ENCODE measurements around the gene MLH1. TPM values are rescaled to one million over a fixed set of nuclear protein-coding genes. Genes with fewer than 3 reads are reported as not detected.

The MLH1 gene
- total and polyA plus RNA-seq, 2 of the 8 experiments (the other 6 are each of a cell fraction or from before 2014, with no cell fraction given): 36.4 to 47.3 TPM

GRCh38 chr3:36960502-36960901 is 32.8 kb upstream of the MLH1 start (continued):
- no peak for TF ChIP-seq CHD7 (IDR thresholded peaks at IDR 0.05; ENCODE audit: insufficient replicate concordance, low read length)
- TF ChIP-seq POLR2AphosphoS5 (IDR thresholded peaks at IDR 0.05; ENCODE audit: low read depth, low read length): no peak
- no peak for TF ChIP-seq RFX5 (IDR thresholded peaks at IDR 0.05; ENCODE audit: borderline replicate concordance, low read depth, low read length)
- TF ChIP-seq SIX5 (IDR thresholded peaks at IDR 0.05; ENCODE audit: low read depth, low read length): no peak
- no peak for TF ChIP-seq NRF1 (IDR thresholded peaks at IDR 0.05; ENCODE audit: low read depth, low read length)
- TF ChIP-seq HDAC6 (IDR thresholded peaks at IDR 0.05; ENCODE audit: low read depth, low read length): no peak
- TF ChIP-seq BACH1 (IDR thresholded peaks at IDR 0.05; ENCODE audit: low read length): no peak
- no peak for TF ChIP-seq GTF2F1 (IDR thresholded peaks at IDR 0.05; ENCODE audit: borderline replicate concordance, low read depth, low read length)
- no peak for TF ChIP-seq TAF1 (IDR thresholded peaks at IDR 0.05; ENCODE audit: low read depth, low read length)

All from H1 (cell line).